ENCODE measurements around the gene USP28.
"Not testable (repeated sequence)": the region's sequence is repeated elsewhere in the genome, so short reads cannot be mapped to it uniquely, and the experiment has no call there.

USP28 gene

GRCh38 chr11:113875234-113876073, at the start of gene USP28:
USP28 (minus strand) TSS chr11:113875572; CDS start chr11:113875501, 71 bp downstream.
- peak; percentile 97 for DNase-seq

- no peak for DNase-seq
These were observed 48.2 kb upstream of the USP28 start for GRCh38 chr11:113923572-113923971.

- not testable (repeated sequence) for DNase-seq
These were observed 36.1 kb upstream of the USP28 start for GRCh38 chr11:113911491-113911890.

- no peak for DNase-seq
These were observed 32.7 kb upstream of the USP28 start for GRCh38 chr11:113908098-113908497.

GRCh38 chr11:113907681-113908080, 32.3 kb upstream of the USP28 start:
- no peak for DNase-seq

- no peak for DNase-seq
These were observed 31.8 kb upstream of the USP28 start for GRCh38 chr11:113907152-113907551.

GRCh38 chr11:113906516-113906915, 31.1 kb upstream of the USP28 start:
- DNase-seq = no peak

GRCh38 chr11:113906038-113906437, 30.7 kb upstream of the USP28 start:
- DNase-seq = no peak

GRCh38 chr11:113904379-113905101, 29.2 kb upstream of the USP28 start, which contains the start of gene HTR3B:
HTR3B (plus strand) TSS chr11:113904796; CDS start chr11:113904934, 138 bp downstream.
- DNase-seq = no peak

- DNase-seq = no peak
These were observed 25.8 kb upstream of the USP28 start for GRCh38 chr11:113901141-113901540.

- peak; percentile 48 for DNase-seq
These were observed 20.9 kb upstream of the USP28 start for GRCh38 chr11:113896156-113896879.

- DNase-seq = no peak
These were observed 20.2 kb upstream of the USP28 start for GRCh38 chr11:113895367-113896155.

- no peak for DNase-seq
These were observed 19.1 kb upstream of the USP28 start for GRCh38 chr11:113894421-113894996.

GRCh38 chr11:113888848-113889247, 13.5 kb upstream of the USP28 start:
- DNase-seq = no peak

GRCh38 chr11:113885897-113886296, 10.5 kb upstream of the USP28 start:
- DNase-seq = no peak

- no peak for DNase-seq
These were observed 9.0 kb upstream of the USP28 start for GRCh38 chr11:113884361-113884836.

- DNase-seq = no peak
These were observed 6.5 kb upstream of the USP28 start for GRCh38 chr11:113881856-113882255.

GRCh38 chr11:113880971-113881370, 5.6 kb upstream of the USP28 start:
- no peak for DNase-seq

- DNase-seq = not testable (repeated sequence)
These were observed 4.1 kb upstream of the USP28 start for GRCh38 chr11:113879446-113879845.

- no peak for DNase-seq
These were observed 2.3 kb upstream of the USP28 start for GRCh38 chr11:113877670-113878055.

GRCh38 chr11:113876798-113877669, 1.7 kb upstream of the USP28 start:
- no peak for DNase-seq
